CD4-positive, alpha-beta T cell treated with Interleukin-17A for 4 hours (primary cell): ENCODE data around the gene DUS1L.

Experiments used
- DNase-seq: peaks from one replicate; pipeline ENCODE4 v3.0.0-alpha.2; 2020; ENCODE audit warnings: mixed read lengths

The DUS1L gene

DNA sequence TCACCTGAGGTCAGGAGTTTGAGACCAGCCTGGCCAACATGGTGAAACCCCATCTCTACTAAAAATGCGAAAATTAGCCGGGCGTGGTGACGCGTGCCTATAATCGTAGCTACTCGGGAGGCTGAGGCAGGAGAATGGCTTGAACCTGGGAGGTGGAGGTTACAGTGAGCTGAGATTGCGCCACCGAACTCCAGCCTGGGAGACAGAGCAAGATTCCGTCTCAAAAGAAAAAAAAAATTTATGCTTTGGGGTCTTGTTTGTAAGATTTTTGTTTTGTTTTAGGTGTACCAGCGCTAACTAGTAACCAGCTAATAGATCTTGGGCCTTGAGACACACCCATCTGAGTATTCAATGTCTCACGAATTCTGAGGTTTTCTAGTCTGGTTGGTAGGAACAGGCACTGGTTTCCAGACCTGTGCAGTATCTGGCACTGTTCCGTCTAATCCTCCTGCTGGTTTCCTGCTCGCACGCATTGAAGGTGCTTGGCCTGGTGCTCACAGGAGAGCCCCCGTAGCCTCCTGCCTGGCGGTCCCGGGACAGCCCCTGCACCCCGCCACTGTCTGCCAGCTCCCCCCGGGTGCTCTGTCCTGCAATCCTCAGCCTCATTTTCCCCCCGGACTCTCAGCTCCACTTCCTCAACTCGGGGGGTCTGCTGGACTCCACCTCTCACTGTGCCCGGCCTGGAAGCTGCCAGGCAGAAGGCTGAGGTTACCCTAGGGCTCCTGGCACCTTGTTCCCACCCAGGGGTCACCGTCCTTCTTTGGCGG is 10.6 kb upstream of the DUS1L start:
- DNase-seq: no peak

DNA sequence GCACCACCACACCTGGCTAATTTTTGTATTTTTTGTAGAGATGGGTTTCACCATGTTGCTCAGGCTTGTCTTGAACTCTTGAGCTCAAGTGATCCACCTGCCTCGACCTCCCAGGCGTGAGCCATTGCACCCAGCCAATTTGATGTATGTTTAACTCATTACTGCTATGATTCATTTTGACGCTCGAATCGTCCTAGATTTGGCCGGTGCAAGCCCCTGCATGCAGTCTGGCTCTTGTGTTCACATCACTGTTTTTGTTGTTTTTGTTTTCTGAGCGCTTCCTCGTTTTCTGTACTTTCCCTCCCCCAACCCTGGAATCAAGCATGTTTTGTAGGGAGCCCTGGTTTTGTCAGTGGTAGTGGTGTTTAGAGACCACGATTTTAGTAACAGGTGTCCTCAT is 7.8 kb upstream of the DUS1L start:
- DNase-seq: no peak

DNA sequence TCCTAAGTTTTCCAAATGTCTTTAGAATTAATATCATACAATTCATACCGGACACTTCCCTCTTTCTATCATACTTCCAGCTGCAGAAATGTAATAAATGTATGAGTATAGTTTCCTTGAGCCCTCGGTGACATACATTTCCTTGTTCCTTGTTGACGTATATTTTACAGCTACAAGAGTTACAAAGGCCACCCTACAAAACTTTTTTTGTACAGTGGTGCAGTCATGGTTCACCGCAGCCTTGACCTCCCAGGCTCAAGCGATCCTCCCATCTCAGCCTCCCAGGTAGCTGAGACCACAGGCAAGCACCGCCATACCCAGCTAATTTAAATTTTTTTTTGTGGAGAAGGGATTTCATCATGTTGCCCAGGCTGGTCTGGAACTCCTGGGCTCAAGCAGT is 7.2 kb upstream of the DUS1L start:
- DNase-seq: no peak

DNA sequence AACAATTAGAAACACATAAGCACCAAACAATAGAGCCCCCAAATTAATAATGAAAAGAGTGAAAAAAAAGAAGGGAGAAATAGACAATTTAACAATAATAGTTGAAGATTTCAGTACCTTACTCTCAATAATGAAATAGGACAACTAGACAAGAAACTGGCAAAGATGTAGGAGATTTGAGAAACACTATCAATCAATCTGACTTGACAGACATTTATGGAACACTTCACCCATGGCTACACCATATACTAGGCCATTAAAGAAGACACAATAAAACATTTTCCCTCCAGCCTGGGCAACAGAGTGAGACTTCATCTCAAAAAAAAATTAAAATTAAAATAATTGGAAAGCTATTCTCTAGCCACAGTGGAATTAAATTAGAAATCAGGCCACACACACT is 5.0 kb upstream of the DUS1L start:
- no peak for DNase-seq

DNA sequence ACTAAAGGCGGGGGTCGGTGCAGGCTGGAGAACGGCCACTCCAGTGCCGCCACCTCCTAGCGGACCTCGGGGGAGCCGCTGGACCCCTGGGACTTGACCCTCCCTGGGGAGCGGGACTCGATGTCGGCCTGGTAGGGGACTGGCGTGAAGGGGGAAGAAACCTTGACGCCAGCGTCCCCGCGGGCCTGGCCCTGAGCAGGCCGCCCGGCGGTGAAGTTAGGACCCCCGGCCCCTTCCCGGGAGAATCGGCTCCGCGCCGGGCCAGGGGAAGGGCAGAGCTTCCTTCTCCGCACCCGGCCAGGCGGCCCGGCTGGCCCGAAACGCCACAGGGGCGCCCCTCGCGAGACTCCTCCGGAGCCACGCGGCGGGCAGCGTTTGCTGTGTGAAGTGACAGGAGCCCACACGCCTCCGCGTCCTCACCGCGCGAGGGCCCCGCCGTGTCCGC is 389 bp downstream of the DUS1L start:
- DNase-seq: peak; percentile 51

DNA sequence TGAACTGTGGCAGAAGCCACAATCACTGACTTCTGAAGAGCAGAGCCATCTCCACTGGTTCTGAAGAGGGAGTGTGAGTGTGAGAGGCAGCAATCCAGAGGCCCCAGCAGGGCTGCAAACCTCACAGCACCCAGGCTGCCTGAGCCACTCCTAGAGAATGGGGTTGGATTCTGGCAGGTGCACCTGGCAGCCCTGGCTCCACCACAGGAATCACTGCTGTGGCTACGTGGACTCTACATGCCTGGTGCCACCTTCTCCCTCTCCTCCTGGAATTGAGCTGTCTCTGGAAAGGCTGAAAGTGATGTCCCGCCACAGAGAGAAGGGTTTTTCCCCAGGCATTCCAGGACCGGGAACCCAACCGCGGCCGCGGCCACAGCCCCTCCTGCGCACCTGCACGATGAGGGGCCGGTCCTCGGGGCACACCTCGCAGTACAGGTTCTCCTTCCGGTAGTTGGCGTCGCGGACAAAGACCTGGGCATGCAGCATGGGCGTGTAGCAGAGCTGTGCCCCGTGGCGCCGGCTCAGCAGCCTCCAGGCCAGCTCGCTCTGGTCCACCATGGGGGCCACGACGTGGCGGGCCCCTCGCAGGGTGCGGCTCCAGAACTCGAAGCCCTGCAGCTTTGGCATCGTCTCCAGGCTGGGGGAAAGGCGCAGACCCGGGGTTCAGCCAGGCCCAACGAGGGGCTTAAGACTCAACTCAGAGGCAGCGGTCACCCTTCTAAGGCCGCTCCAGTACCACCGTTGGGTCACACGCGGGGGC is 991 bp downstream of the DUS1L start:
- DNase-seq: no peak

DNA sequence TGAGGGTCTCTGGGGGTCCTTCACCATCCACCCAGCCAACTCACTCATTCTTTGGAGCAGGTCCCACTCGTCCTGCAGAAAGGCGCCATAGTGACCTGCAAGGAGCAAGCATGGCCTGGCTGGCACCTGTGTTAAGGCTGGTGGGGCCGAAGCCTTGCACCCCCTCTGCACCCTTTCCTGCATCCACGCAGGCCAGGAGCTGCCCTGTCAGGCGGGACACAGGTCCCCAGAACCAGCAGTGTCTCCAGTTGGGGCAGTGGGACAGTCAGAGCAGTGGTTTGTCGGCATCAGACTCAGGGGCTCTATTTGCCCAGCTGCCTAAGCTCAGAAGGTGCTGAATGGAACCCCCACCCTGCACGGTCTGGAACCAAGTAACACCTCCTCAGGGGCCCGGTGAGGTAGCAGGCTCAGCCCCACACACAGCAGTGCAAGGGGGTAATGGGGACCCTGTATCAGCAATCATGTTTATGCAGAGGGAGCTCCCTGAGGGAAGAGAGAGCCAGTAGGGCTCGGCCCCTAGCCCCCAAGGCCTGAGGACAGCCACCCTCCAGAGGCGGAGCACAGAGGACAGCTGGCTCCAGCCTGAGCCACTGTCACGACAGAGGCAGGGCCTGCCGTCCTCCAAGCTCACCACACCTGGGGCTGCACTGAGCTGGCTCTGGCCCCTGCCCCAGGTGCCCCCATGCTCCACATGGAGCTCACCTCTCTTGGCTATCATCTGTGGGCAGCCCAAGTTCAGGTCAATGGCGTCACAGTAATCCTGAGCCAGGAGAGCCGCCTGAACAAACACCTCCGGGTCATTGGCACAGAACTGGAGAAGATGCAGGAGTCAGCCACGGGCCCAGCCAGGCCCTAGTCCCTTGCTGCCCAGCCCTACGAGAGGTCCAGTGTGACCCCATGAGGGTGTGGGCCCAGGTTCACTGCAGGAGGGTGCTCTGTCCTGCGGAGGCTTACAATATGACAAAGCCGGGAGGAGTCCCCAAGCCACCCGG is 1.9 kb downstream of the DUS1L start:
- peak; percentile 1 for DNase-seq

DNA sequence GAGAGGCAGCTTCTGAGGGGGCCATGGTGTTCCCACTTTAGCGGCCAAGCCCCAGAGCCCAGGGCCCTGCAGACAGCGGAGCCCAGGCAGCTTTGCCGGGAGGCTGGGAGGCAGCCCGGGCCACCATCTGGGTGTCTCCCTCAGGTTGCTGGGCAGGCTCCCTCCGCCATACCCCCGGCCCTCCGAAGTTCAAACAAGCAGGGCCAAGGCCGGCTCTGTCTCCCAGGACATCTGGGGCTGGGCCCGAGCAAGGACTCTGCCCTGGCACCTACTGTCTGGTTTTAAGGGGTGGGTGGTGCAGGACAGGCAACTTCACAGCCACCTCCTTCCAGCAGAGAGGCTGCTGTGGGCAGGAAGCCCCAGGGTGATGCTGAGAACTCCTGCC is 2.6 kb downstream of the DUS1L start:
- peak; percentile 2 for DNase-seq

DNA sequence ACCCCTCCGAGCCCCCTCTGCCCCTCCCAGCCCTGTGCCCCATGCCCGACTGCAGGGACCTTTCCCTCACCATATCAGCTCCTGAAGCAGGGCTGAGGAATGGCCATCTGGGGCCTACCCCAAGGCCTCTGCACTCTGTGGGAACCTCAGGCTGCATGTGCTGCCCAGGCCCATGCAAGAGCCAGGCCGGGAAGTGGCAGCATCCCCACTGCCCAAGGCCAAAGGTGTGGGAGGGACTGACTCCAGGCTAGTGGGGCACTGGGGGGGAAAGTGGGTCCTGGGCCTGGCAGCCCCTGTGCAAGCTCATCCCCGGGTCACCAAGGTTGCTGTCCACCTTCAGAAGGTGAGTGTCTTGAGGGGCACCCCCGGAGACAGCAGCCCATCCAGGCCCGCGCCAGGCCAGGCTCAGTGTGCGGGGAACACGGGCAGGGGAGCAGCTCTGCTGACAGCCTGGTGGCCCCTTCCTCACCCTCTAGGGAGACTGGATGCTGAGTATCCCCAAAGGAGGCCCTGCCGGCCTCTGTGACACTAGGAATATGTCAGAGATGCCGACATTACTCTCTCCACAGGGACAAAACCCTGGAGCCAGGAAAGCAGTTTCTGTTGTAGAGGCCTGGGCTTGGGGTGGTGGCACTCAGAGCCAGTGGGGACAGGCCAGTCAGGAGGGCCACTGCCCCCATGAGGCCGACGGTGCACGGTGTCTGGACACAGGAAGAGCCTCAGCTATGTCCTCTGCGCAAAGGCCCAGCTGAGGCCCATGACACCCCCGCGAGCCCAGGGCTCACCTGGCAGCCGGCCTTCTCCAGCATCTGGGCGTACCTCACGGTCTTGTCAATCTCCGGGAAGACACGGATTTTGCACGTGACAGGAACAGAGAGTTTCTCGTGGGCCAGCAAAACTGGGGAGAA is 3.3 kb downstream of the DUS1L start:
- peak; percentile 2 for DNase-seq

DNA sequence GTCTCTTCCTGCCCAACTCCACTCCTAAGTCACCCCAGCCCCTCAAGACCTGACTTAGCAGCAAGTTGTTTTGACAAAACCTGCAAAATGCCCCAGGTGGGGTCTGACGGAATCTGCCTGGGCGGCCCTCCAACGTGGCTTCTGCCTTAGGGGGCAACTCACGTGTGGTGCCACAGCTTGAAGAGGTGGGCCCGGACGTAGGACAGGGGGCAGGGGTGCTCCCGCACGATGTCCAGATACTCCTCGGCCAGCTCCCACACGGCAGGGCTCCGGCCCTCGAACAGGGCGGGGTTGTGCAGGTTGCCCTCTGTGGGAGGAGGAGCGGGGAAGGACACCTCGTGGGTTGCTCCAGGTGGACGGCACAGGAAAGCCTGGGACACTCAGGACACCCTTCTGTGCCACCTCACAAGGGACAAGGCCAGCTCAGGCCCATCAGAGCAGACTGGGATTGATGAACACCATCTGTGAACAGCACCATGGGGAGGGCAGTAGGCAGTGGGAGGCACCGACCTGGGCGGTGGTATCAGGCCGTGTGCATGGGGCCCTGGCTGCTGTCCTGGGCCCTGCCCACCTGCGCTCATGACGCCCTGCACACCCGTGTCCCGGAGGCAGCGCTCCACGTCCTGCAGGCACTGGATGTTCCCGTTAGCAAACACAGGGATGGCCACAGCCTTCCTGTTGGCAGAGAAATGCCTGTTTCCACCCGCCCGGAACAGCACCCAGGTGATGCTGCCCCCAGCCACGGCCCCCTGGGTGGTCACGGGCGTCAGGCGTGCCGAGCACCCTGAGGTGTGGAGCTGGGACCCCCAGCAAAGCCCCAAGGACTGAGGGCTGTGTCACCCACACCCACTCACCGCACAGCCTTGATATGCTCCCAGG is 4.3 kb downstream of the DUS1L start:
- DNase-seq: peak; percentile 0

DNA sequence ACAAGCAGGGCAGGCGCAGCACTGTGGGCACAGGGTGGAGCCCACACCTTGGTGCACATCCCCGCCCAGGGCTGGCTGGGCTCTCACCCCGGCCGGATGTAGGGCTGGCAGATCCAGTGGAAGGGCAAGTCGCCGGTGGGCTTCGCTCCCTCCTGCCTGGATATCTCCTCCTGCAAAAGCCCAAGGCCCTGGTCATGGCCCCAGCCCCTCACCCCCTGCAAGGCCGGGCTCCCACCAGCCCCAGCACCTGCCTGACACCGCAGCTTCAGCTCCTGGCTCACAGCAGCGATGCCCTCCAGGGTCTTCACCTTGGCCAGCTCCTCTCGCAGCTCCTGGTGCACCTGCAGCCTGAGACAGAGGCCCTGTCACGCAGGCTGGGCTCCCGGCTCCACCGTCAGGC is 5.0 kb downstream of the DUS1L start:
- peak; percentile 1 for DNase-seq

DNA sequence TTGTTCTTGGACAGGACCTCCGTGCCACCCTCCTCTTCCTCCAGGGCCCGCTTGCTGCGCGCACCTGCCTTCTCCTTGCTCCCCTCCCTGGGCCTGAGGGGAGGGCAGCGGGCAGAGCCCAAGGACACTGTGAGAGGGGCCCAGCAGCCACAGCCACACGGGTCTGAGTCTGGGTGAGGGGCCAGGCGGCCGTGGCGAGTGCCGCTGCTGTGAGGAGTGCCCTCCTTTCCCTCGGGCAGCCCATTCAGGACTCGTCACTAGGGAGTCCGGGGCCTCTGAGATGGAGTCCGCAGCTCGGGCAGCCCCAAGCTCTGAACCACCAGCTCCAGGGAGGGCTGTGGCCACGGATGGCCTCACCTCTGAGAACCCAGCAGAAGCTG is 5.6 kb downstream of the DUS1L start:
- DNase-seq: peak; percentile 2

DNA sequence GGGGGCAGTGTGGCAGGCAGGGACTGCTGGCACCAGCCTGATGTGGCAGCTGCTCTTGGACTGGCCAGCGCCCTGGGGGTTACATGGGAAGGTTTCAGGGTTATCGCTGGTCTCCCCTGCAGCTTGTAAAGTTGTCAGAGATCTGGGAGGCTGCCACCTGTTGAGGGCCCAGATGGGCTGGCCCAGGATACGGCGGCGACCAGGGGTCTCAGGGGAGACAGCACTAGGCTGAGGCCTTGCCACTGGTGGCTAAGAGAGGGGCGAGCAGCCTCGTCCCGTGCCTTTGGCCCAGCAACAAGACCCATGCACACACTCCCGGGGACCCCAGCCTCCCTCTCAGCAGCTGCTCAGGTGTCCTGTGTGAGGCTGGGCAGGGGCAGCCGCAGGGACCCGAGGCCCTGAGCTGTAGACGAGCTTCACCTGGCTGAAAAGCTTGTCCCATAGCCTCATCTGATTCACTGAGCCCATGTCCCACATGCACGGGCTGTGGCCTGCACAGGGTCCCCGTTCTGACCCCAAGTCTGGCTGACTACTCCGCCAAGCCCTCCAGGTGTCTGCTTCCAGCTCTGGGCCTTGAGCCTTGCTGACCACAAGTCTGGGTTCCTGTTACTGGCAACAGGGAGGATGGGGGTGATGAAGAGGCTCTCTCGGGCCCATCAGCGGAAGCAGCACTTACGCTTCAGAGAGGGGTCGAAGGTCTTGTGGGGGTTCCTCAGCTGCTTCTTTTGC is 6.2 kb downstream of the DUS1L start:
- DNase-seq: peak; percentile 2

DNA sequence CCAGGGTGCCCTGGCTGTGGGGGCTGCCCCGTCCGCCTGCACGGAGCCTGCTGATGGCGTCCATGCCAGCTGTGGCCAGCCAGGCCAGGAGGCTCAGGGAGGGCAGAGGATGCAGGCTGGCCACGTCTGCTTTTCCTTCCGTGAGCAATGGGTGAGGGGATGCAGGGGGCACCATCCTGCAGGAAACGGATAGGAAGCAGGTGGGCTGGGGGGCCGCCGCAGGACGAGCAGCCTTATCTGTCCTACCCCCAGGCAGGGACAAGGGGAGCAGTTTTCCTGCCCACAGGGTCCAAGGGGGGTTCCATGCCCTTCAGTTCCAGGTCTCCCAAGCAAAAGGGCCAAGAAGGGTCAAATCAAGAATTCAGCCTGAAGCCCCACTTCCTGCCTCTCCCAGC is 6.8 kb downstream of the DUS1L start:
- DNase-seq: peak; percentile 2

DNA sequence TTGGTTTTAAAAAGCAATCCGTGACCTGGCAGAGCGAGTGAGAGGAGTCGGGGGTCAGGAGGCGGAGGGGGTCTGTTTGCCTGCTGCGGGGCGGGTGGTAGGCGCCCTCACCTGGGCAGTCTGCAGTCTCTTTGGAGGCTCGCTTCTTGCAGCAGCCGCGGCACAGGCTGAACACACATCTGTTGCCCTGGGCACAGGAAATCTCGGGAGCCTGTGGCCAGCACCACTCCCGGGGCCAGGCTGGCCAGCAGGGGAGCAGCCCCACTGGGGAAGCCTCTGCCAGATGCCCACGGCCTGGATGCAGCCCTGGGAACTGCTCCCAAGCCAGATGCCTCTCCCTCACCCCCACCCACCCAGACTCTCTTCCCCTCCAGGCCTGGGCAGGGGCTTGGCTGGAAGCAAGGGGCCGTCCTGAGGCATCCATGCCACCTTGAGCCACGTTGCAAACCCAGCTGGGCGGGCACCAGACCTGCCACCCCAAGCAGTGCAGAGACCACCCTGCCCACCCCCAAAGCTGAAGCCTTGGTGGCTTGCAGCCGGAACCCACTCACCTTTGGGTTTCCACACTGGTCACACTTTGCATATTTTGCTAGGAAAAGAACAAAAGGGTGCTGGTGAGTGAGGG is 7.3 kb downstream of the DUS1L start:
- DNase-seq: peak; percentile 1

DNA sequence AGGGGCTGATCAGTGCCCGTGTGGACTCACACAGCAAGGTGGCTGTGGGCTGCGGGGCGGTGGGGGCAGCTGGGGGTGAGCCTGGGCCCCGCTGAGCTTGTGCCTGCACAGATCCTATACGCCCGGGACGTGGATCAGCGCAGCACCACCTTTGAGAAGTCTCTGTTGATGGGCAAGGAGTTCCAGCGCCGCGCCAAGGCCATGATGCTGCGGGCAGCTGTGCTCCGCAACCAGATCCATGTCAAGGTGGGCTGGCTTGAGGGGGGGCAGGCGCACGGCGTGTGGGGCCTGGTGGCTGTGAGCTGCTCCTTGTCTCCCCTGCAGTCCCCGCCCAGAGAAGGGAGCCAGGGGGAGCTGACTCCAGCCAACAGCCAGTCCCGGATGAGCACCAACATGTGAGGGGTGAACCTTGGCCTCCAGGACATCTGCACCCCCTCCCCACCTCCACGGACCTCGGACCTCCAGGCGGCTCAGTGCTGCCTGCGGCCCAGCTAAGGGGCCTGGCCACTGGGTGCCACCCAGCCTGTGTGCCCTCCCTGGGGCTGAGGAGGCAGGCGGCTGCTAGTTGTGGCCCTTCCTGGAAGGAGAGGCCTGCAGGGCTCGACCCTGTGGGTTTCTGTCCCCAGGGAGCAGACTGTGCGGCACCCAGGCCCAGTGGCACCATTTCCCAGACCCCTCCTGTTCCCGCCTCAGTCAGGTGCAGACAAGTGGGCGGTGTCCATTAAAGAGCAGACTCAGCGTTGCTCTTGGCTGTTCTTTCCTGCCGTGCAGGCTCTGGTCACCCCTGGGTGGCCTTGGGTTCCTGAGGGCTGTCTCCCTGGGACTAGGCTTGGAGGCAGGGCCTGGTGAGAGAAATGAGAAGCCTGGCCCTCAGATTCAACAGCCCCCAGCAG is 8.6 kb downstream of the DUS1L start:
- peak; percentile 2 for DNase-seq

DNA sequence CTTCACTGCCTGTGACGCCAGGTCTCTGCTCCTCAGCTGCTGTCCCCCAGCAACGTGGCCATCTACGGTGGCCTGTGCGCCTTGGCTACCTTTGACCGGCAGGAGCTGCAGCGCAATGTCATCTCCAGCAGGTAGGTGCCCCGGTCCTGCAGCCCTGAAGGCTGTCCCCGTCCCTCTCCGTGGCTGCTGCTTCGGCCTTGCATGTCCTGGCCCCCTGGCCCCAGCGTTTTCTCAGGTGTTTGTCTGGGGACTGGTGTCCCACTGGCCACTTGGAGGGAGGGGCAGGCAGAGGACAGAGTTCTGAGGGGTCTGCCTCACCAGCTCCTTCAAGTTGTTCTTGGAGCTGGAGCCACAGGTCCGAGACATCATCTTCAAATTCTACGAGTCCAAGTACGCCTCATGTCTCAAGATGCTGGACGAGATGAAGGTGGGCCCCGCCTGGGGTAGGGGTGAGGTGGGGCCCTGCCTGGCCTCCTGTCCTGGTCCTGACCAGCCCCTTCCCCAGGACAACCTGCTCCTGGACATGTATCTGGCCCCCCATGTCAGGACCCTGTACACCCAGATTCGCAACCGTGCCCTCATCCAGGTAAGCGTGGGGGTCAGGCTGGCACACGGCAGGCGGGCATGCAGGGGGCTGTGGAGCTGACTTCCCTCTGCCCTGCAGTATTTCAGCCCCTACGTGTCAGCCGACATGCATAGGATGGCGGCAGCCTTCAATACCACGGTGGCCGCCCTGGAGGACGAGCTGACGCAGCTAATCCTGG is 9.5 kb downstream of the DUS1L start:
- peak; percentile 3 for DNase-seq
